Stimulated activated CD4-positive, alpha-beta T cell treated with anti-CD3 and anti-CD28 coated beads, Interleukin-1b, Interleukin-23, amount 100 ng/mL, for 4 hours (primary cell): ENCODE measurements around the gene TMEM258.
A peak's percentile ranks its signal among the peaks of the same experiment; 100 is the strongest.

Source experiments
- DNase-seq, 2 donors: peaks; one replicate each; pipeline ENCODE4 v3.0.0-alpha.2; 2020; ENCODE audit warnings: low read depth in 2 of 2

TMEM258 gene

GRCh38 chr11:61757213-61757862, 35.1 kb downstream of the TMEM258 start:
- DNase-seq: no peak

- no peak for DNase-seq
Observed at GRCh38 chr11:61756452-61757212, 35.8 kb downstream of the TMEM258 start.

- DNase-seq: no peak
Observed at GRCh38 chr11:61756147-61756451, 36.3 kb downstream of the TMEM258 start.

GRCh38 chr11:61754534-61755482, 37.6 kb downstream of the TMEM258 start:
- no peak for DNase-seq

- no peak for DNase-seq
Observed at GRCh38 chr11:61753672-61754071, 38.7 kb downstream of the TMEM258 start.

GRCh38 chr11:61752925-61753521, 39.4 kb downstream of the TMEM258 start:
- no peak for DNase-seq

- peak; percentile 39 to 64 for DNase-seq
Observed at GRCh38 chr11:61752117-61752924, 40.1 kb downstream of the TMEM258 start, which contains the start of gene MYRF. Gene MYRF, plus strand, starts transcription at chr11:61752636. Its CDS starts 109 bp downstream, at chr11:61752745.

GRCh38 chr11:61751384-61751783, 41.0 kb downstream of the TMEM258 start:
- DNase-seq: no peak

GRCh38 chr11:61750631-61751273, 41.6 kb downstream of the TMEM258 start:
- DNase-seq: no peak

- DNase-seq: no peak
Observed at GRCh38 chr11:61749591-61750217, 42.7 kb downstream of the TMEM258 start.

GRCh38 chr11:61747967-61748285, 44.5 kb downstream of the TMEM258 start:
- no peak for DNase-seq

- DNase-seq: peak in 1 of 2 donors; percentile 26
Observed at GRCh38 chr11:61747192-61747966, 45.0 kb downstream of the TMEM258 start.

GRCh38 chr11:61746442-61747191, 45.8 kb downstream of the TMEM258 start:
- DNase-seq: no peak

- no peak for DNase-seq
Observed at GRCh38 chr11:61745781-61746441, 46.5 kb downstream of the TMEM258 start.

- DNase-seq: no peak
Observed at GRCh38 chr11:61744609-61745156, 47.7 kb downstream of the TMEM258 start.

- no peak for DNase-seq
Observed at GRCh38 chr11:61744181-61744580, 48.2 kb downstream of the TMEM258 start.

- DNase-seq: no peak
Observed at GRCh38 chr11:61743486-61744095, 48.8 kb downstream of the TMEM258 start.
